ENCODE results near the gene P2RY6. TPM values are rescaled to one million over a fixed set of nuclear protein-coding genes. Genes with fewer than 3 reads are reported as not detected.
A peak's percentile ranks its signal among the peaks of the same experiment; 100 is the strongest.
"Not testable (repeated sequence)": the region's sequence is repeated elsewhere in the genome, so short reads cannot be mapped to it uniquely, and the experiment has no call there.

Gene P2RY6
- total RNA-seq, 1 donor from 2014 or later, result not detected

DNA sequence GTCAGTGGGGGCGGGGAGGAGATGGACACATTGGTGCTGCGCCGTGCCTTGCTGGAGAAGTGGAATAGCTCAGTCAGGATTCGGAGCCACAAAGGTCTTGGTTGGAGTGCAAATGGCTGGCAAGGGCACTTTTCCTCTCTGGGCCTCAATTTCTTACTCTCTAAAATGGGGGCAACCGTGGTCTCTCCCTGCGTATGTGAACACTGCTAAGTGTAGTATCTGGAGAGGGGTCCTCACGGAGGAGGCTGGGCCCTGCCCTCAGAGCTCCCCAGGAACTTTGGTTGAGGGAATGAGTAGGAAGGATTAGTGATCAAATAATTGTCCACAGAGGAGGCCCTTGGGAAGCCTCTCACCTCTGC lies 521 bp downstream of the P2RY6 start:
- Mint-ChIP-seq H3K9me3 (no peaks in the 10 kb centered on the region), H3K4me3 (no peak overlapping the region), H3K27me3 (ENCODE audit: low read depth) (no peaks in the 10 kb centered on the region), H3K27ac (ENCODE audit: unreplicated experiment) (no peak overlapping the region), H3K4me1 (peaks cover 8% of the 10 kb centered on the region), H3K36me3 (ENCODE audit: low read depth) (no peaks in the 10 kb centered on the region)
- TF ChIP-seq, protein P1, sequence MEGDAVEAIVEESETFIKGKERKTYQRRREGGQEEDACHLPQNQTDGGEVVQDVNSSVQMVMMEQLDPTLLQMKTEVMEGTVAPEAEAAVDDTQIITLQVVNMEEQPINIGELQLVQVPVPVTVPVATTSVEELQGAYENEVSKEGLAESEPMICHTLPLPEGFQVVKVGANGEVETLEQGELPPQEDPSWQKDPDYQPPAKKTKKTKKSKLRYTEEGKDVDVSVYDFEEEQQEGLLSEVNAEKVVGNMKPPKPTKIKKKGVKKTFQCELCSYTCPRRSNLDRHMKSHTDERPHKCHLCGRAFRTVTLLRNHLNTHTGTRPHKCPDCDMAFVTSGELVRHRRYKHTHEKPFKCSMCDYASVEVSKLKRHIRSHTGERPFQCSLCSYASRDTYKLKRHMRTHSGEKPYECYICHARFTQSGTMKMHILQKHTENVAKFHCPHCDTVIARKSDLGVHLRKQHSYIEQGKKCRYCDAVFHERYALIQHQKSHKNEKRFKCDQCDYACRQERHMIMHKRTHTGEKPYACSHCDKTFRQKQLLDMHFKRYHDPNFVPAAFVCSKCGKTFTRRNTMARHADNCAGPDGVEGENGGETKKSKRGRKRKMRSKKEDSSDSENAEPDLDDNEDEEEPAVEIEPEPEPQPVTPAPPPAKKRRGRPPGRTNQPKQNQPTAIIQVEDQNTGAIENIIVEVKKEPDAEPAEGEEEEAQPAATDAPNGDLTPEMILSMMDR (conservative IDR thresholded peaks at IDR 0.05), result no peak
- no peak for DNase-seq (ENCODE audit: low read depth, low spot score)

DNA sequence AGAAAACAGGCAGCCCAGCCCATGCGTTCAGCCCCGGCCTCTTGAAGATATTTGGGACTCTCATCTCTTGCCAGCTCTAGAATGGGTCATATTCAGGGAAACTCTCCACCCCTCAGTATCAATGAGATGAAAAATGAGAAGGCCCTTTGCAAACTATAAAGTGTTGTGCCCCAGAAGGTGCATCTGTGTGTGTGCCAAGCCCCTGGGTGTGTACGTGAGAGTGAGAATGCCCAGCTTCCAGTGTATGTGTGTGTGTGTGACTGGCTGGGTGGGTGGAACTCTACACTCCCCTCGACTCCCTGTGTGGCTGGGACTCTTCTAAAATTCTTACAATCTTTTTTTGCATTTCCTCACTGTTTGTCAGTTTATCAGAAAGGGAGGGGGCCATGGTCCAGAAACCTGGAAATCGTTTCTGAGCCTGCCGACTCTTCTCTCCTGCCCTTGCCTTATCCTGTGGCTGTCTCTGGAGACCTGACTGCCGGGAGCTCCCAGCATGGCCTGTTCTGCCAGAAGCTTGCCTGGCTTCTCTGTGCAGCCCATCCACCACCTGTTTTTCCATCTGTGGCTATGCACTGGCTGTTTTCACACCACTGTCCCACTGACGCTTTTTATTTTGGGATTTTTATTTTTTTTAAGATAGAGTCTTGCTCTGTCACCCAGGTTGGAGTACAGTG lies 1.2 kb downstream of the P2RY6 start:
- H3K4me1 Mint-ChIP-seq, result peaks cover 8% of the 10 kb centered on the region
- no peak overlapping the region for H3K27ac Mint-ChIP-seq (ENCODE audit: unreplicated experiment)
- DNase-seq (ENCODE audit: low read depth, low spot score), result no peak
- no peak overlapping the region for H3K4me3 Mint-ChIP-seq
- H3K27me3 Mint-ChIP-seq (ENCODE audit: low read depth), result no peaks in the 10 kb centered on the region
- TF ChIP-seq, protein P1 (conservative IDR thresholded peaks at IDR 0.05), result no peak
- H3K36me3 Mint-ChIP-seq (ENCODE audit: low read depth), result no peaks in the 10 kb centered on the region
- no peaks in the 10 kb centered on the region for H3K9me3 Mint-ChIP-seq

DNA sequence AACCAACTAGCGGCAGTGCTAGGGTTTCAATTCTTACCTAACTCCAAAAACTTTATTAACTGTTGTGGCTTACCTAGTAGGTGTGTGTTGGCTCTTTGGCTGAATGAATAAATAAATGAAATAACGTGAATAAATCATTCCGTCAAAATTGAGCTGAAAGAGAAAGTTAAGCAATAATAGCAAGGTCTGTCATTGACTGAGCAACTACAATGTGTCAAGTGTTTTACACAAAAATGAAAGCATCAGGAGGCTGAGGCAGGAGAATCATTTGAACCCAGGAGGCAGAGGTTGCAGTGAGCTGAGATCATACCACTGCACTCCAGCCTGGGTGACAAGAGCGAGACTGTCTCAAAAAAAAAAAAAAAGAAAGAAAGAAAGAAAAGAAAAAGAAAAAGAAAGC lies 2.1 kb downstream of the P2RY6 start:
- H3K4me3 Mint-ChIP-seq; DNase-seq (ENCODE audit: low read depth, low spot score); H3K36me3 Mint-ChIP-seq (ENCODE audit: low read depth); H3K9me3 Mint-ChIP-seq; H3K4me1 Mint-ChIP-seq; H3K27ac Mint-ChIP-seq (ENCODE audit: unreplicated experiment); H3K27me3 Mint-ChIP-seq (ENCODE audit: low read depth): not testable (repeated sequence)

DNA sequence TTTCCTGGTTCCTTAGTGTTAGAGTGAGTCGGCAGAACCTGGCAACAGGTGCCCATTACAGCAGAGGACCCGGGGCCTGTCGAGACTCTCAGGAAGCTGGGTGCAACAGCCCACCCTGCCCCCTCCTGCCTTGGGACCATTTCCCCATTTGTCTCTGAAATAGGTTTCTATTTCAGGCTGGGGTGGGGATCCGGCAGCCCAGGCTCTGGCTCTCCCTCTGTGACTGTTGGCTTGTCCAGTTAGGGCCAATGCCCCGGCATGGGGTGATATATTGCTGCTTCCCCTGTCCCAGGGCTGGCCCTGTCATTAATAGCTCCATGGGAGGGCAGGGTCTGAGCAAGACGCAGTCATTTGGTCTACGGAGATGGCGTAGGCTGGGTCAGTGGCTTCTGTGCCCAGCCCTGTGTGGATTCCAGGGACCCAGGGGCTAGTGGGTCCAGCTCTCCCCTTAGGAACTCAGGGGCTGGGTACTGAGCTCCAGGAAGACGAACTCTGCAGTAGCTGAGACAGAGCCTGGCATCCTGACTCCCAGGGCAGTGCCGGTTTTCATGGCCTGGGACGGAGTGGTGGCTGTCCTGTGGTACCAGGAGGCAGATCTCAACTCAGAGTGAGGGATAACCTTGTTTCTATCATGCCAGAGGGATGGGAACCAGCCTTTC lies 2.7 kb downstream of the P2RY6 start:
- no peak for DNase-seq (ENCODE audit: low read depth, low spot score)
- peak overlapping the region; percentile 57 for H3K27ac Mint-ChIP-seq (ENCODE audit: unreplicated experiment)

DNA sequence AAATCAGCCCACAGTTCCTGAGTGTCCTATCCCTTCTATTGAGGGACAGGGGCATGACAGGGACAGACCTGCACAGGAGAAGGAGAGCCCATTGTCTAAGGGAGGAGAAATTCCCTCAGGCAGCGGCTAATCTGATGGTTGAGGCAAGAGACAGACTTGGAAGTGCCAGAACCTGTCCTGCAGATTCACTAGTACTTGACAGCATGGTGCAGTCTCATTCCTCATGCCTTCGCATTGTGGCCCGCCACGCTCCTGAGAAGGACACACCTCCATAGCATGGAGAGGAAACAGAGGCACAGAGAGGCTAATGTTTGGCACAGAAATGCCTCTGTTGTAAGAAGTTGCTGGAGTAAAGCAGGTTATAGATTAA lies 3.2 kb downstream of the P2RY6 start:
- H3K36me3 Mint-ChIP-seq (ENCODE audit: low read depth), result no peaks in the 10 kb centered on the region
- no peak overlapping the region for H3K4me3 Mint-ChIP-seq
- H3K4me1 Mint-ChIP-seq, result peaks cover 8% of the 10 kb centered on the region
- H3K27me3 Mint-ChIP-seq (ENCODE audit: low read depth), result no peaks in the 10 kb centered on the region
- no peaks in the 10 kb centered on the region for H3K9me3 Mint-ChIP-seq
- DNase-seq (ENCODE audit: low read depth, low spot score), result no peak
- H3K27ac Mint-ChIP-seq (ENCODE audit: unreplicated experiment), result no peak overlapping the region
- TF ChIP-seq, protein P1 (conservative IDR thresholded peaks at IDR 0.05), result no peak

More for the DNA sequence above, 2.7 kb downstream of the P2RY6 start:
- Mint-ChIP-seq H3K27me3 (ENCODE audit: low read depth) (no peaks in the 10 kb centered on the region), H3K4me3 (no peak overlapping the region), H3K36me3 (ENCODE audit: low read depth) (no peaks in the 10 kb centered on the region), H3K4me1 (peaks cover 8% of the 10 kb centered on the region), H3K9me3 (no peaks in the 10 kb centered on the region)
- TF ChIP-seq, protein P1 (conservative IDR thresholded peaks at IDR 0.05), result no peak

DNA sequence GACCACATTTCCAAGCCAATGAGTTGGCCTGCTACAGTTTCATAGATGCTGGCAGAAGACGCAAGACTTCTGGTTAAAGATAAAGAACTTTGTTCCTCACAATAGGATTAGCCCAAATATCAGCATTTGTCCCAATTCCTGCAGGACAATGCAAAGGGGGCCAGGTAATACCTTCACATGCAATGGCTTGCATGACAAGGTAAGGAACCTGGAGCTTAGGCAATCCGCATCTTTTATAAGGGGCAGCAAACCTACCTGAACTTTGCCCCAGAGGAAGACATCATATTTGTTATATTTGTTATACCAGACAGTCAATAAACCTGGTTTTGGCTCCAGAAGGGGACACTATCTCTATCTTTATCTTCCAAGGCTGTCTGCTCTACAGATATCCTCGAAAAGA lies 5.3 kb downstream of the P2RY6 start:
- Mint-ChIP-seq H3K27ac (ENCODE audit: unreplicated experiment) (no peak overlapping the region), H3K9me3 (no peaks in the 10 kb centered on the region), H3K36me3 (ENCODE audit: low read depth) (no peaks in the 10 kb centered on the region), H3K4me1 (peaks cover 8% of the 10 kb centered on the region), H3K27me3 (ENCODE audit: low read depth) (no peaks in the 10 kb centered on the region), H3K4me3 (no peak overlapping the region)
- TF ChIP-seq, protein P1 (conservative IDR thresholded peaks at IDR 0.05), result no peak
- DNase-seq (ENCODE audit: low read depth, low spot score), result no peak
